Osteoblast (primary cell): ENCODE data around the gene GRAMD4. TPM values are rescaled to one million over a fixed set of nuclear protein-coding genes. Genes with fewer than 3 reads are reported as not detected.

Experiments used
- DNase-seq: peaks from one replicate; pipeline ENCODE4 v3.0.0; 2011; ENCODE audit warnings: low spot score, mixed read lengths; ENCODE audit not compliant: insufficient read length; ENCODE audit errors: missing footprints
- H2AFZ ChIP-seq: 2 replicates; pipeline ENCODE4 v1.6.0; 2011; ENCODE audit warnings: mild to moderate bottlenecking, low read length
- H3K27ac ChIP-seq: 2 replicates; pipeline ENCODE4 v1.5.1; 2011; ENCODE audit warnings: mild to moderate bottlenecking, low read depth, low read length, moderate library complexity
- H3K27me3 ChIP-seq: 2 replicates; pipeline ENCODE4 v1.6.0; 2012; ENCODE audit warnings: mild to moderate bottlenecking, control low read depth, inconsistent platforms, low read length, moderate library complexity; ENCODE audit not compliant: insufficient read depth
- H3K36me3 ChIP-seq: 2 replicates; pipeline ENCODE4 v1.5.1; 2011; ENCODE audit warnings: mild to moderate bottlenecking, low read length, control low read depth, moderate library complexity; ENCODE audit not compliant: insufficient read depth
- H3K4me1 ChIP-seq: 2 replicates; pipeline ENCODE4 v1.5.1; 2011; ENCODE audit warnings: mild to moderate bottlenecking, low read length, control low read depth, moderate library complexity; ENCODE audit not compliant: insufficient read depth
- H3K4me2 ChIP-seq: 2 replicates; pipeline ENCODE4 v1.6.0; 2011; ENCODE audit warnings: mild to moderate bottlenecking, low read length; ENCODE audit not compliant: insufficient read depth
- H3K4me3 ChIP-seq: fragments of 200-600 bp; sonication (generic); 3 replicates; pipeline ENCODE4 v1.5.1; 2012; ENCODE audit warnings: mild to moderate bottlenecking, low read length, inconsistent platforms; ENCODE audit not compliant: insufficient read depth
- H3K79me2 ChIP-seq: 2 replicates; pipeline ENCODE4 v1.6.0; 2012; ENCODE audit warnings: mild to moderate bottlenecking, low read length, control low read depth, inconsistent platforms; ENCODE audit not compliant: insufficient read depth
- H3K9me3 ChIP-seq: 2 replicates; pipeline ENCODE4 v1.5.1; 2011; ENCODE audit warnings: low read depth, low read length, control low read depth
- H4K20me1 ChIP-seq: 2 replicates; pipeline ENCODE4 v1.6.0; 2012; ENCODE audit warnings: mild to moderate bottlenecking, low read length, control low read depth; ENCODE audit not compliant: insufficient read depth
- total RNA-seq: library from RNA; depleted of rRNA; stranded (reverse); fragments of >200 nt; gene quantifications from 2 replicates; pipeline ENCODE4 v1.2.3, GENCODE V29; 2012
- TF ChIP-seq, protein P1 (sequence below): IDR thresholded peaks from 2 replicates; pipeline ENCODE4 v1.5.1; 2011; ENCODE audit warnings: mild to moderate bottlenecking, low read depth, low read length, moderate library complexity; ENCODE audit errors: extremely low read depth

GRAMD4 gene
- total RNA-seq, 1 donor: 17.0 TPM

- Histone ChIP-seq H3K27me3 (no peaks in the 10 kb centered on the region), H3K4me2 (no peak overlapping the region), H3K4me3 (no peak overlapping the region), H2AFZ (no peak overlapping the region), H3K4me1 (peaks cover 2% of the 10 kb centered on the region), H3K36me3 (no peaks in the 10 kb centered on the region), H4K20me1 (peaks cover 41% of the 10 kb centered on the region), H3K27ac (no peak overlapping the region), H3K79me2 (peaks cover 18% of the 10 kb centered on the region), H3K9me3 (no peaks in the 10 kb centered on the region)
- TF ChIP-seq, protein P1, sequence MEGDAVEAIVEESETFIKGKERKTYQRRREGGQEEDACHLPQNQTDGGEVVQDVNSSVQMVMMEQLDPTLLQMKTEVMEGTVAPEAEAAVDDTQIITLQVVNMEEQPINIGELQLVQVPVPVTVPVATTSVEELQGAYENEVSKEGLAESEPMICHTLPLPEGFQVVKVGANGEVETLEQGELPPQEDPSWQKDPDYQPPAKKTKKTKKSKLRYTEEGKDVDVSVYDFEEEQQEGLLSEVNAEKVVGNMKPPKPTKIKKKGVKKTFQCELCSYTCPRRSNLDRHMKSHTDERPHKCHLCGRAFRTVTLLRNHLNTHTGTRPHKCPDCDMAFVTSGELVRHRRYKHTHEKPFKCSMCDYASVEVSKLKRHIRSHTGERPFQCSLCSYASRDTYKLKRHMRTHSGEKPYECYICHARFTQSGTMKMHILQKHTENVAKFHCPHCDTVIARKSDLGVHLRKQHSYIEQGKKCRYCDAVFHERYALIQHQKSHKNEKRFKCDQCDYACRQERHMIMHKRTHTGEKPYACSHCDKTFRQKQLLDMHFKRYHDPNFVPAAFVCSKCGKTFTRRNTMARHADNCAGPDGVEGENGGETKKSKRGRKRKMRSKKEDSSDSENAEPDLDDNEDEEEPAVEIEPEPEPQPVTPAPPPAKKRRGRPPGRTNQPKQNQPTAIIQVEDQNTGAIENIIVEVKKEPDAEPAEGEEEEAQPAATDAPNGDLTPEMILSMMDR: no peak
- DNase-seq: peak; percentile 42
These were observed 33.1 kb upstream of the GRAMD4 start for GRCh38 chr22:46587061-46587460.

DNA sequence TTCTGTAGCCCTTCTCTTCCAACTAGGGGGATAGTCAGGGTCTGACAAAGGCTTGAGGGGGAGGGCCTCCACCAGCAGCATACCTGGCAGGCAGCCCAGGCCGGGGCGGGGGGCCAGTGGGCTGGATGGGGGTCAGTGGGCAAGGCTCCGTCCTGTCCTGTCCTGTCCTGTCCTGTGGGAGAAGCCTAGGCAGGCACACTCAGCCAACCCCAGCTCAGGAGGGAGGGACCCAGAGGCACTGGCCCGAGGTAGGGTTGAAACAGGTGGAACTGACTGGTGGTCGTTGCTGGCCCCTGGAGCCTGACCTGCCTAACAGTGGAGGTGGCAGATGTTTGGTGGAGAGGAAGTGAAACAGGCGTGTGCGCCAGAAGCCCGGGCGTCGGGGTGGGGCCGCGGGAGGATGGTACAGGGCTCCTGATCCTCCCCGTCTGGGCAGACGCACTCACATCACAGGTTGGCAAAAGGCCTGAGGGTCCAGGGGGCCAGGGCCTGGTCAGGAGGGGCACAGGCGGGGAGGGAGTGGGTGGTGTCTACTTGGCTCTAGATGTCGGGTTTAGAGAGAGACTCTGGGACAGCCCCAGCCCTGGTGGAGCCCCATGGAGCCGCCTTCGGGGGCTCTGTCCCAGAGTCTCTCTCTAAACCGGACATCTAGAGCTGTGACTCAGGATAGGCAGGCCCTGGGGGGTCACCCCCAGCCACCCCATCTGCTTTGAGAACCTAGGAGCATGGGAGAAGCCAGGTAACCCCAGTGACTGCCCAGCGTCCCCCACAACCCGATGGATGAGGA, 32.5 kb upstream of the GRAMD4 start:
- Histone ChIP-seq H3K27me3 (no peaks in the 10 kb centered on the region), H2AFZ (no peak overlapping the region), H3K27ac (no peak overlapping the region), H4K20me1 (peaks cover 35% of the 10 kb centered on the region), H3K9me3 (no peaks in the 10 kb centered on the region), H3K4me1 (peaks cover 5% of the 10 kb centered on the region), H3K36me3 (no peaks in the 10 kb centered on the region), H3K4me2 (no peak overlapping the region), H3K4me3 (no peak overlapping the region), H3K79me2 (peaks cover 15% of the 10 kb centered on the region)
- TF ChIP-seq, protein P1: no peak
- peak; percentile 85 for DNase-seq

- Histone ChIP-seq H3K9me3 (no peaks in the 10 kb centered on the region), H3K4me3 (no peak overlapping the region), H3K36me3 (no peaks in the 10 kb centered on the region), H3K4me1 (peaks cover 7% of the 10 kb centered on the region), H4K20me1 (peaks cover 37% of the 10 kb centered on the region), H3K79me2 (peaks cover 14% of the 10 kb centered on the region), H3K27me3 (no peaks in the 10 kb centered on the region), H3K27ac (no peak overlapping the region), H3K4me2 (no peak overlapping the region), H2AFZ (no peak overlapping the region)
- TF ChIP-seq, protein P1: no peak
- DNase-seq: peak; percentile 83
These were observed 31.7 kb upstream of the GRAMD4 start for GRCh38 chr22:46588279-46589140.
